H1 (cell line): ENCODE measurements around the gene CMTM2. TPM values are rescaled to one million over a fixed set of nuclear protein-coding genes. Genes with fewer than 3 reads are reported as not detected.

Source experiments
- CHD1 ChIP-seq: IDR thresholded peaks from 2 replicates; pipeline ENCODE4 v1.6.1; 2012; ENCODE audit warnings: low read depth, low read length, improper control_type of control experiment
- POU5F1 ChIP-seq: IDR thresholded peaks from 2 replicates; pipeline ENCODE4 v1.6.1; 2011; ENCODE audit warnings: low read depth, mild to moderate bottlenecking, low read length, moderate library complexity
- RFX5 ChIP-seq: IDR thresholded peaks from 2 replicates; pipeline ENCODE4 v1.6.1; 2011; ENCODE audit warnings: low read depth, low read length, improper control_type of control experiment, borderline replicate concordance
- RNF2 ChIP-seq: fragments of 200-900, 300-1000 bp; sonication (generic); IDR thresholded peaks from 2 replicates; pipeline ENCODE4 v1.7.1; 2016; ENCODE audit warnings: borderline replicate concordance, low read depth, mild to moderate bottlenecking, antibody characterized with exemption, low read length; ENCODE audit not compliant: poor library complexity, severe bottlenecking; ENCODE audit errors: missing control alignments
- SIRT6 ChIP-seq: IDR thresholded peaks from one replicate; pipeline ENCODE4 v1.7.1; 2012; ENCODE audit warnings: low read length, inconsistent platforms
- polyA plus RNA-seq, 7 experiments: library from polyadenylated mRNA; depleted of rRNA in 3 of 7; stranded (reverse) in 5 of 7; unstranded in 2 of 7; fragments of >200 nt in 5 of 7; fragments of 200-250 nt in 2 of 7; gene quantifications; 1 replicate in 5 of 7; 2 replicates in 1 of 7; 4 replicates in 1 of 7; pipeline versions ENCODE4 v1.2.1 to v1.2.3, GENCODE V29; 2011 to 2013; ENCODE audit warnings: missing spikeins in 2 of 7, mixed read lengths in 2 of 7
- total RNA-seq: library from RNA; stranded (reverse); fragmentation: NEBNext Ultra II Directional; extraction: Animal tissue kit (Norgen Biotek cat#: 25700); gene quantifications from 2 replicates; pipeline ENCODE4 v1.2.1, GENCODE V29; 2021
- TF ChIP-seq, protein P1 (sequence below), 3 experiments: IDR thresholded peaks; 1 replicate in 2 of 3; 2 replicates in 1 of 3; pipeline versions ENCODE4 v1.5.1 to v1.6.1; 2011; ENCODE audit warnings: low read length in 3 of 3, mild to moderate bottlenecking in 3 of 3, inconsistent platforms in 2 of 3, low read depth in 1 of 3, moderate library complexity in 1 of 3; ENCODE audit not compliant: insufficient read depth in 1 of 3; ENCODE audit errors: control extremely low read depth in 1 of 3
- TF ChIP-seq, protein P2 (sequence below): IDR thresholded peaks from 2 replicates; pipeline ENCODE4 v1.6.1; 2012; ENCODE audit warnings: inconsistent platforms

CMTM2 gene
- total and polyA plus RNA-seq, 2 of the 8 experiments (the other 6 are each of a cell fraction or from before 2014, with no cell fraction given): not detected

DNA sequence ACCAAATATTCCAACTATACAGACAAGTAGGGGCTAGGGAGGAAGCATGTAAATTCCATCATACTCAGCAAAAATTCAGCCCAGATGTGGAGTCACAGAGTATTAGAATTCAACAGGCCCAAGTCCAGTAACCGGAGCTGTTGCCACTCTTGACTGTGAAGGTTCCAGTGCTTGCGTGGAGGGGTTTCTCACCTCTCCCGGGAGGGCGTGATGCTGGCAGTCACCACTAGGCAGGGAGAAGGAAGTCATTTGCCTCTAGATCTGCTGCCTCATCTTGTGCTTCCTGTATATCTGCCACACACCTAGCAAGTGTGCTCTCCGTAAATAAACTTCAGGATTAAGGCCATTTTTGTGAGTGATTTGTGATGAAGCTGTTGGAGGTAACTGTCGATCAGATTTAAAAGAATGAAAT is 27.9 kb upstream of the CMTM2 start (continued):
- TF ChIP-seq POU5F1 (no peak), SIRT6 (no peak), RFX5 (no peak), CHD1 (no peak), RNF2 (no peak)
- TF ChIP-seq, protein P1, sequence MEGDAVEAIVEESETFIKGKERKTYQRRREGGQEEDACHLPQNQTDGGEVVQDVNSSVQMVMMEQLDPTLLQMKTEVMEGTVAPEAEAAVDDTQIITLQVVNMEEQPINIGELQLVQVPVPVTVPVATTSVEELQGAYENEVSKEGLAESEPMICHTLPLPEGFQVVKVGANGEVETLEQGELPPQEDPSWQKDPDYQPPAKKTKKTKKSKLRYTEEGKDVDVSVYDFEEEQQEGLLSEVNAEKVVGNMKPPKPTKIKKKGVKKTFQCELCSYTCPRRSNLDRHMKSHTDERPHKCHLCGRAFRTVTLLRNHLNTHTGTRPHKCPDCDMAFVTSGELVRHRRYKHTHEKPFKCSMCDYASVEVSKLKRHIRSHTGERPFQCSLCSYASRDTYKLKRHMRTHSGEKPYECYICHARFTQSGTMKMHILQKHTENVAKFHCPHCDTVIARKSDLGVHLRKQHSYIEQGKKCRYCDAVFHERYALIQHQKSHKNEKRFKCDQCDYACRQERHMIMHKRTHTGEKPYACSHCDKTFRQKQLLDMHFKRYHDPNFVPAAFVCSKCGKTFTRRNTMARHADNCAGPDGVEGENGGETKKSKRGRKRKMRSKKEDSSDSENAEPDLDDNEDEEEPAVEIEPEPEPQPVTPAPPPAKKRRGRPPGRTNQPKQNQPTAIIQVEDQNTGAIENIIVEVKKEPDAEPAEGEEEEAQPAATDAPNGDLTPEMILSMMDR (IDR thresholded peaks at IDR 0.05; ENCODE audit: control extremely low read depth in 1 of 3, insufficient read depth in 1 of 3, low read depth in 1 of 3, low read length in 3 of 3): peak; percentile 30 to 68 (median 64)
- TF ChIP-seq, protein P2, sequence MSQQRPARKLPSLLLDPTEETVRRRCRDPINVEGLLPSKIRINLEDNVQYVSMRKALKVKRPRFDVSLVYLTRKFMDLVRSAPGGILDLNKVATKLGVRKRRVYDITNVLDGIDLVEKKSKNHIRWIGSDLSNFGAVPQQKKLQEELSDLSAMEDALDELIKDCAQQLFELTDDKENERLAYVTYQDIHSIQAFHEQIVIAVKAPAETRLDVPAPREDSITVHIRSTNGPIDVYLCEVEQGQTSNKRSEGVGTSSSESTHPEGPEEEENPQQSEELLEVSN: no peak
